ENCODE results near the gene BMAL2.

- TF ChIP-seq CTCF (IDR thresholded peaks at IDR 0.05) (no peak), POLR2A (IDR thresholded peaks at IDR 0.05) (no peak)
Measured at GRCh38 chr12:27382171-27382795, 49.6 kb downstream of the BMAL2 start.
